Stimulated activated CD8-positive, alpha-beta memory T cell treated with anti-CD3 and anti-CD28 coated beads, Interleukin-12 subunit alpha, Interleukin-12 subunit beta, amount 100 ng/mL, for 24 hours (primary cell): Measurements from ENCODE around the gene MAPKAP1.
"Not testable (repeated sequence)": the region's sequence is repeated elsewhere in the genome, so short reads cannot be mapped to it uniquely, and the experiment has no call there.

Source experiments
- DNase-seq: peaks from one replicate; pipeline ENCODE4 v3.0.0-alpha.2; 2020; ENCODE audit errors: extremely low read depth

The MAPKAP1 gene

DNA sequence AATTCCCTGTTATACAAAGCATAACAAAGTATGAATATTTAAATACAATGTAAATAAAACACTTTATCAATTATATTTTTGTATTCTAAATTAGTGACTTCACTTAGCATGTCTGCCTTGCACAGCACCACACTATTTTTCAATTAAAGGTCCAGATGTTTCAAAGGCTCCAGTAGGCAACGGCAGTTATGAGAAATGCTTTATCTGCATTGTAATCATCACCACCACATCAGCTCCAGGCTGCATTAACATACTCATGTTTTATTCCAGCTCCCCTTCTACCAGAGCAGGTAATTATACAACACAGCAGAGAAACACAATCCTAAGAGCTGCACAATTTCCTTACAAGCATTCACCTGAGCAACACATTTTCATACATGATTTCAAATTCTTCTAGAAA, 102.8 kb downstream of the MAPKAP1 start:
- no peak for DNase-seq

DNA sequence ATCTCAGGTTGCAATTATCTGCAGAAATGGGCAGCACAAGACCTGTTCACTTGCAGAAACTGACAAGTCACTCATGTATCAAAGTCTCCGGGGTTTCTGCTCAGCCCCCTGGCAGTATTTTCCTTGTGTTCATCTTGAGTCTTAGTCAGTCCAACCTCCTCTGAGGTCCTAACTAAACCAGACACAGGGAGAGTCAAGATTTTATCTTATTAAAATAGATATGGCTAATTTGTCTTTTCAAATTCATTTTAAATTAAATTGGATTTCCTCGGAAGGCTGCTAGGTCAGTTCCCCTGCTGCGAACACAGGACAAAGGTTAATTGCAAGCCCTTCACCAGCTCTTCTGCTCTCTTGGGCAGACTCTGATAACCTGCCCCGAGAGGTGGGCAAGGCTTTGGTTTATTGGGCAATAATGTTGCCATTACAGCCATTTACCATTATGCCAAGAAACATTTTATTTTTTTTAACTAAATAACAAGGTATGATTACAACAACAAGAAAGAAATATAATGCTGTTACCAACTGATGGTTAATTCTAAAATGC, 103.5 kb downstream of the MAPKAP1 start:
- no peak for DNase-seq

DNA sequence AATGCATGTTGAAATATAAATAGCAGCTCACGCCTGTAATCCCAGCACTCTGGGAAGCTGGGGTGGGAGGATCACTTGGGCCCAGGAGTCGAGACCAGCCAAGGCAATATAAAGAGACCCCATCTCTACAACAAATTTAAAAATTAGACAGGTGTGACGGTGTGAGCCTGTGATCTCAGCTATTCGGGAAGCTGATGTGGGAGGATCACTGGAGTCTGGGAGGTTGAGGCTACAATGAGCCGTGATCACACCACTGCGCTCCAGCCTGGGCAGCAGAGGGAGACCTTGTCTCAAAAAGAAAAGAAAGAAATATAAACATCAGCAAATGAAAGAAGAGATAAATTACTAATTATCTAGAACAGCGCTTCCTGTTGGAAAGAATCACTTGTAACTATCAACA, 105.0 kb downstream of the MAPKAP1 start:
- no peak for DNase-seq

DNA sequence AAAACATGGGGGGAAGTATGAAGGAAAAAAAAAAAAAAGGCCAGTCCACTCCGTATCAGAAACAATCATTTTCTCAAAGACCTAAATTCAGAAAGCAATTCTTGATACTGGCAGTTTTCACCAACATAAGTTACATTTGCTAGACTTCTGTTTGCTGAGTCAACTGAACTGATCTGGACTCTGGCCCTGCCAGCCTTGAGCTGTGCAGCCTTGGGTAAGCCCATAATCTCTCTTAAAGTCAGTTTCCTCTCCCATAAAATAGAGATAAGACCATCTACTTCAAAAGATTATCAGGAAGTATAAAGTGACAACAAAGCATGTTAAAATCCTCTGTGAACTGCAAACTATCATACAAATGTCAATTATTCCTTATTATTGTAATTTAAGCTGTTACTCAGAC, 106.8 kb downstream of the MAPKAP1 start:
- no peak for DNase-seq

DNA sequence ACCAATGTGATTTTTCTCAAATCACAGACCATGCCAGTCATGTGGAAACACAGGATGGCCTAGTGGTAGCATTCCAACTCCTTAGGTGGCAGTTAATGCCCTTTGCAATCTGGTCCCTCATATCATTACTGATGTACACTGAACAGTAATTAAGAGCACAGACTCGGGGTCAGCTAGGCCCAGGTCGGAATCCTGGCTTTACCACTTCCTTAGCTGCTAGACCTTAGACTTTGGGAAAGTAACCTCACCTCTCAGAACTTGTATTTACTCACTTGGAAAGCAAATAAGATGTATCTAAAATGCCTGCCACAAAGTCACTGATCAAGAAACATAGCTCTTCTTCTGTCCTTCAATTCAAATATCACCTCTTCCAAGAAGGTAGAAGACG, 112.8 kb downstream of the MAPKAP1 start:
- no peak for DNase-seq

DNA sequence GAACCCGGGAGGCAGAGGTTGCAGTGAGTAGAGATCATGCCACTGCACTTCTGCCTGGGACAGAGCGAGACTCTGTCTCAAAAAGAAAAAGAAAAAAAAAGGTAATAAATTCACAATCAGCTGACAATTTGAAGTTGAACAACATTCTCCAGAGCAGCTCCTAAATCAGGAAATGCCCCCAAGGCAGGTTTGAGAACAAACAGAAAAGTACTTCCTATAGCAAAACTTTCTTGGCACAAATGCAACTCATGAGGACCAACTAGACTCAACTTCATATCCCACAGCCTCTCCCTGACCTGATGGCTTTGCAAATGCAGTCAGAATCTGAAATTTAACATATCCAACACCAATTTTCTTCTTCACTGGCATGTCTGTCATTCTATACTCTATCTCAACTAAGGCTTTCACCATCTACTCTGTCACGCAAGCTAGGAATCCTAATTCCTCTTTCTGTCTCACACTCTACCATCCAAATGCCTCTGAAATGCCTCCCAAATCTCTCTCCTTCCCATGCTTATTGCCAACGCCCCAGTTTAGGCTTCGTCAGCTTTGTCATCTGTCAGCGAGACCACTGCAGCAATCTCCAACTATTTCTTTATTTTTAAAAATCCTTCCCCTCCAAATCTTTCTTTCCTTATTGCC, 113.3 kb downstream of the MAPKAP1 start:
- no peak for DNase-seq

DNA sequence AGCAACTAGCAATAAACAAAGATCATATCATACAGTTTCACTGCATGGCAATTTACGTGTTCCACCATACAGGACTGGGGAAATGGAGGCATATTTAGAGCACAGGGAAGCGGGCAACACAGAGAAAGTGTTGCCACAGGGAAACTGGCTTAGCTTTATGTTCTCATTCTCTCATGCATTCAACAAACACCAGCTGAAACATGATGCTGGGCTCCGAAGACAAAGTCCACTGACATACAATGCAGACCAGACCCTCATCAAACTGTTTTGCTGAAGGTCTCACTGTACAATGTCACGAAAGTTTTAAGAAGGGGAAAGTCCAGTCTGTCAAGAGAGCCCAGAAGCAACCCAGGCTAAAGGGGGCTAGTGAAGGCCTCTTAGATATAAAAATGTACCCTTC, 115.1 kb downstream of the MAPKAP1 start:
- no peak for DNase-seq

DNA sequence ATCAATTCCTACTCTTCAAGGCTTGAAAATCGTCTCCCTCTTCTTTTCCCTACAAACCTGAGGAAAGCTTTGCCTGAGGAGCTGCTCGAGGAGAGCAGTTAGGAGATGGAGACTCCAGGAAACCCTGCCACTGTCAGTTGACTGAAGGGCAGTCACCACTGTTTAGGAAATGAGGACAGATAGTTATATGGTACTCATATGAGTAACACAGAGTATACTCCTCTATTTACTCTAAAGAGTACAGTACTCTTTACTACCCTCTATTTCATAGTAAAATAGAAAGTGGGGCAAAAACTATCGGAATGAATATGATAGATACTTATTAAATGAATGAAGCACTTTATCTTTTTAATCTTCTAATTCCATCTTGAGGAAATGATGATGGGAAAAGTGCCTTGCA, 115.8 kb downstream of the MAPKAP1 start:
- no peak for DNase-seq

DNA sequence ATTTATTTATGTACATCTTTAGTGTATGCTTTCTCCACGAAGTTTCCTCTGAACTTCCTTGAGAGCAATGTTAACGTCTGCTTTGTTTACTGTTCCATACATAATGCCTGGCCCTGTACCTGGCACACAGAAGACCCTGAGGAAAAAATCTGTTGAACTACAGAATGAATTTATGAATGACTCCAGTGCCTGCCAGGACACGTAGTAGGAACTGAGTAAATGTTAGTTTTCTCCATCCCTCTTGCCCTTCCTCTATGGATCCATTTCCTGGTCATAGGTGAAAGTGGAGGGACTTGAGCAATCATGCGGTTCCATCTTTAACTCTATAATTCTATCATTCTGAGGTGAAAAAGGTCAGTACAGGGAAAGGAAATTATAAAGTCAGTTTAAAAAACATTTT, 117.7 kb downstream of the MAPKAP1 start:
- no peak for DNase-seq

DNA sequence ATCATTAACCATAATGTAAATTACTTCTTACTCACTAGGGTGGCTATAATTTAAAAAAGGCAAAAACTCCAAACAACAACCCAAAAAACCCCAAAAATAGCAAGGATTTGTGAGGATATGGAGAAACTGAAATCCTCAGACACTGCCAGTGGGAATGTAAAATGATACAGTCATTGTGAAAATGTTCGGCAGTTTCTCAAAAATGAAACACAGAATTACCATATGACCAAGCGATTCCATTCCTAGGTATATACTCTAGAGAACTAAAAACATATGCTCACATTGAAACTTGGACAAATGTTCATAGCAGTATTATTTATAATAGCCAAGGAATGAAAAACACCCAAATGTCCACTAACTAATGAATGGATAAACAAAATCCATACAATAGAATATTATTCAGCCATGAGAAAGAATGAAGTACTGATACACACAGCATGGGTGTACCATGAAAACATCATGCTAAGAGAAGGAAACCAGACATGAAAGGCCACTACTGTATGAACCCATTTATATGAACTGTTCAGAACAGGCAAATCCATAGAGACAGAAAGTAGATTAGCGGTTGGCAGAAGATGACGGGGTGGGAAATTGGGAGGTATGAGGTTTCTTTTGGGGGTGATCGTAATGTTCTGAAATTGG, 119.1 kb downstream of the MAPKAP1 start:
- DNase-seq = no peak

DNA sequence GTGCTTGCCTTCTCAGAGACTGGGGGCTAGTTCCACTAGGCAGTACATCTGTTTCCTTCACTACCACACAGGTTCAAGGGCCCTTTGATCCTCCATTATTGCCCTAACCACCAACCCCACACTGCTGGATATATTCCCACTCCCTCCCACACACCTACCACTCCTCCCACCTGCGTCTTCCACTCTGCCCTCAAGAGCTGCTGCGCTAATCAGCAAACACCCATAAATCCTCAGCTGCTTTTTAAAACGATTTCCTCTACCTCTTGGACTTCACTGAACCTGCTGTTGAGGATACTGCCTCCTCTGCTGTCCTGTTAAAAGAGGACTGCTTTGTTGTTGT, 120.9 kb downstream of the MAPKAP1 start:
- DNase-seq = no peak

DNA sequence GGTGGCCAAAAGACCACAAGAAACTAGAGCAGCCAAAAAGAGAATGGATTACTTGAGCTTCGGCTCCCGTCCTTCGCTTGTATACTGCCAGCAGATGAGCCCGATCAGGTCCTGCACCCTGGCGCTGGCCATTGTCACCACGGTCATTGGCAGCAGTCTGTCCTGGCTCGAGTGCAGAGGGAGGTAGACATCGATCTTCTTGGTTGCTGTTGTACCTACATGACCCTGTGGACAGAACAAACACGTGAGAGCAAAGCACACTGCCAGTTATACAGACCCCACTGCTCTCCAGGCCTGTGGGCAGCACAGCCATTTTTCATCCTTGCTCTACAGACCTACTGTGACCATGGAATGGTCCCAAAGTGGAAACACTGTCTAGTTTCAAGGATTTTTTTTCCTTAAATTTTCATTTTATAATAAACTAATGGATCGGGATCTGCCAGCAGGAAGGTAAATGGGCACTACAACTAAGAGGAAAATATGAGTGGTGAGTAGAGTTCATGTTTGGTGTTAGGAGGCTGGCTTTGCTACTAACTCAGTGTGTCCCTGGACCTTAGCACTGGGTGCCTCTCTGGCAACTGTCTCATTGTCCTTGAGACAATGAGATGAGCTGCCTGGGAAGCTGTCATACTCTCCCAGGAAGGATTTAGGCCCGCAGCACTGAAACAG, 121.4 kb downstream of the MAPKAP1 start:
- DNase-seq = no peak

DNA sequence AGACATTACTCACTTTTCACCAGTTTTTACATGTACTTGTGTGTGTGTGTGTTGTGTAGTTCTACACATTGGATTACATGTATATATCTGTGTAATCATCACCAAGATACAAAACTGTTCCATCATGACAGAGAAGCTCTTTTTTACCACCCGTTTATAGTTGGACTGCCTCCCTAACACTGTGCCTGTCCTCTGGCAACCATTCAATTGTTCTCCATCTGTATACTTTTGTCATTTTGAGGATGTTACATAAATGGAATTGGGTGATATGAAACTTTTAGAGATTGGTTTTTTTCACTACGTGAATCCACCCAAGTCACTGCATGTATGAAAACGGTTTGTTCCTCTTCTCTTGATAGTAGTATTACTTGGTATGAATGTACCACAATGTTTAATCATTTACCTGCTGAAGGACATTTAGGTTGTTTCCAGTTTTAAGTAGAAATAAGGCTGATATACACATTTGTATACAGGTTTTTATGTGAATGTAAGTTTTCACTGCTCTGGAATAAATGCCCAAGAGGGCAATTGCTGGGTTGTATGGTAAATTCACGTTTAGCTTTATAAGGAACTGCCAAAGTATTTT, 126.2 kb downstream of the MAPKAP1 start:
- no peak for DNase-seq

DNA sequence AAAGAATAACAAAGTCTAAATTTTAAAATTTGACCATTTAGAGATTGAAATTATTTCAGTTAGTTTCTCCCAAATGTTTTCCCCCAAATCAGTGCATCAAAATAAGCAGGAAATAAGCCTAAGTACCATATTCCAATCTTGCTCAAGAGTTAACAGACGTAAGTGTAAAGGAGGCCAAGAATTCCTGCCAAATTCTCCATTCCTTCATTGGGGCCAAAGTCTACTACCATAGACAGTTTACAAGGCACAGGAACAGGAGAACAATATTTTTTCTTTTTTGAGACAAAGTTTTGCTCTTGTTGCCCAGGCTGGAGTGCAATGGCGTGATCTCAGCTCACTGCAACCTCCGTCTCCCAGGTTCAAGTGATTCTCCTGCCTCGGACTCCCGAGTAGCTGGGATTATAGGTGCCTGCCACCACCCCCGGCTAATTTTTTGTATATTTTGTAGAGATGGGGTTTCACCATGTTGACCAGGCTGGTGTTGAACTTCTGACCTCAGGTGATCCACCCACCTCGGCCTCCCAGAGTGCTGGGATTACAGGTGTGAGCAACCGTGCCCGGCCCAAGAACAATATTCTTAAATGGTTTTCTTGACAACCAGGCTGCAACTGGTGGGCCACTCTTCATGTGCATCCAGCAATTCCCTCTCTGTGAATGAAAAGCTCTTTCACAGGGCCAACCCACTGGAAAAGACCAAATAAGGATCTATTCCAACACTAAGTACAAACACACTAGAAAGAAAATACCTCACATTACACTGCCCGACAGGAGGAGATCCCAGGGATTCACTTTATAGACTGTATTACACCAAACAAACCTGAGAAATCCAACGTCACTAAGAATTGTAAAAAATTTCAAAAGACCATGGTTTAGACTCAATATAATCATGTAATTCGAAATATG, 127.7 kb downstream of the MAPKAP1 start:
- no peak for DNase-seq

DNA sequence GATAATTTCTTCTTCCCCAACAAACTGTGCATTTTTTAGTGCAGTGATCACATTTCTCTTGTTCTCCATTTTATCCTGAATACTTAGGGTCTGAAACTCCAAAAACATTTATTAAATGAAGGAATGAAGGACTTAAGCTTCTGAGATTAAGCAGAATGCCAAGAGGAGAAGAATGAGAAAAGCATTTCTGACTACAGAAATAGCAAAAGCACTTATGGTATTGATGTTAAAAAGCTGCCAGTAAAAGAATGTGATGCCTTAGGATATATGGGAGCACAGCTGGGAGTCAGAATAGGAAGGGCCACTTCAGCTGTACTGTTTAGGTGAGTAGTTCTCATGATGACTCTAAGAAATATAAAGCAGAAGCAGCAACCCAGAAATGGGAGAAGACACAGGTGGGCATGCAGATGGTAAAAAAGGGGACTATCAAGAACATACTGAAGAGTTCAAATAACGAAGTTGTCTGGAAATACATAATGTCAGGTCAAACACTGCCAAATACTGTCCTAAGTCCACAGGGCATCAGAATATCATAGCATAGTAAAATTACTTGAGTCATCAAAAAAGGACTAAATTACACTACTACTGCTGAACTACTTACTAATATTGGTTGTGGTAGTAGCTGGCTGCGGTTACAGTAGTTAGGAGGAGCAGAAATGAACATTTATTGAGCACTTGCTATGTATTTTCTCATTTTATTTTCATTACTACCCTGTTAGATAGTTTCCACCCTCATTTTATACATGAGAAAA, 132.7 kb downstream of the MAPKAP1 start:
- no peak for DNase-seq

DNA sequence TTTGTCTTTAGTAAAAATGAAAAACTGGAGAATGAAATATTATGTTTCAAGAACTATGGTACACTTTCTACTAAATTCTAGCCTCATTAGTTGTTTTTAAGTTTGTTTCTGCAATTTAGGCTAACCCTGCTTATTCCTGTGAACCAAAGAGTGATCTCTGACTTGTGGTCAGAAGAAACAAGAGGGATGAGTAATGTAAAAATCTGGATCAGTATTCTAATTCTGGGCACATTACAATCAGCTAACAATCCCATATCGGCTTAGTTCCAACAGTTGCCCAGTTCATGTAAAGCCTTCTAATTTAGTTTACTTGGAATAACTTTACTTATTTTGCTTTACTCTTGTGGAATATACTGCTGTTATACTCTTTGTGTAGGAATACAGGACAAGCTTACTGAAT, 134.5 kb downstream of the MAPKAP1 start:
- not testable (repeated sequence) for DNase-seq

DNA sequence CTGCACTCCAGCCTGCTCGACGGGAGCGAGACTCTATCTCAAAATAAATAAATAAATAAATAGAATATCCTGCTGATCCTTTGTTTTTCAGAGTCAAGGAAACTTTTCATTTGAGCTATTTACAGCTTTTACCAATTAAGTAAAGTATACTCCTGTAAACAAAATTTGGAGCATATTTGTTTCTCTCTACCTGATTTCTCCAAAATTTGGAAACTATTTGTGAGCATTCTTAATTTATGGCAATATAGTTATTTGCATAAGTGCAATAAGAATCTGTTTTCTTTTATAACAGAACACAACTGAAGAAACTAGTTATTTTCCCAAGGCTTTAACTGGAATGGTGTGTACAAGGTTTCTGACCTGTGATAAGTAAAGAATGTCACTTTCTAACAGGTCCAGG, 135.2 kb downstream of the MAPKAP1 start:
- not testable (repeated sequence) for DNase-seq

DNA sequence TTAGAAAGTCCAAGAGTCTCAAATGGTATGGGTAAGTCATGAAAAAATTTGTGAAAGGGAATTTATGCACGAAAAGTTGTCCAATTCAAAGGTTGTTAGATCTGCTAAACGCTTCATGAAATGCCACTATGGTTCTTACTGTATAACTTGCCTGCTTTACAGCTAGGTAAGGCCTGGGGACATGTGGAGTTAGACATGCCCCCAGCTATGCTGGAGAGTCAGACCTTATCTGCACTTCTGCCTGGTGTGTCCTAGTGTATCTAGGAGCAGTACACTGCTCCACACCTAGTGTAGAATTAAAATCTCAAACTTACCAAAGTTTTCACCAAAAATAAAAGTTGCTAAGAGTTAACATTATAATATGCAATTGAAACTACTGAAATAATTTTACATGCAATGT, 136.8 kb downstream of the MAPKAP1 start:
- DNase-seq = no peak

DNA sequence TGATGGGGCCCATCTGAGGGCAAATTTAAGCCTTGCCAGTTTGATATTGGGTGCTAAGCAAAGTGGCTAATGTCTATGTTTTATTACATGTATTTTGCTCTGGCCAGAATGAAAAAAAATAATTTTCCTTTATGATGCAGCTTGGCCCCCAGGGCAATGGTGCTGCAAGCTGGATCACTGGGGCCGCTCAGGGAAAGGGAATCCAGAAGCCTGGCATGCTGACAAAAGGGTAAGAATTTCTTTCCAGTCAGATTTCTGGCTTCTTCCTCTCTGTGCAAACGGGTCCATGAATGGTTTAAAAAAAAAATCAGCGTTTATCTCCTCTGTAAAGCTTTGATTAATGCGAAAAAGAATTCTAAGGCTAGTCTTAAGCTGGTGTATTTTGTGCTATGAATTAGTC, 138.4 kb downstream of the MAPKAP1 start:
- DNase-seq = no peak

DNA sequence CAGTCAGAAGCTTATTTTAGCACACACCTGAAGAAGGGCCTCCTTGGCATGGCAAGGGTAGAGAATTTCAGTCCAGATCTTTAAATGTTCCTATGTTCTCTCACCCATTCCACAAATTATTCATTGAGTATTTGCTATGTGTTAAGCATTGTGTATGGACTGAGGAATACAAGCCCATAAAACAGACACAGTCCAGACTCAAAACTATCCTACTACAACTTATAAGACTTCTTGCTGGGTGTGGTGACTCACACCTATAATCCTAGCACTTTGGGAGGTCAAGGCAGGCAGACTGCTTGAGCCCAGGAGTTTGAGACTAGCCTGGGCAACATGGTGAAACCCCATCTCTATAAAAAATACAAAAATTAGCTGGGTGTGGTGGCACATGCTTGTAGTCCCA, 141.0 kb downstream of the MAPKAP1 start:
- not testable (repeated sequence) for DNase-seq

DNA sequence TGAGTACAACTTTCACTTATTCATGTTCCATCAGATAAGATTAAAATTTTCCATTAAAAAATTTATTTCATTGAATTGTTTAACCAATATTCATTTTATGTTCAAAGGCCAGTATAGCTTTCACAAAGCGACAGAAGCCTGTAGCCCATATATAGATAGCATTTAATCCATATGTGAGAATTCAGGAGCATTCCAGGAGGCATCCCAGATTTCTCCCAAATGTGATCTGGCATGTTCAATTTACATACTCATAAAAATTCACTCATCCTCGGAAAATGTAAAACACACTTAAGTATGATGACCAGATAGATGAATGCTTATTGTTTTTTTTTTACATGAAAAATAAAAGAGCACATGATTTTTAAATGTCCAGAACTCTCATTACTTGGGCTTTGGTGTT, 141.9 kb downstream of the MAPKAP1 start:
- no peak for DNase-seq
